Neural progenitor cell (in vitro differentiated cells): Measurements from ENCODE around the gene KIAA0930.

ENCODE experiments used
- EZH2phosphoT487 ChIP-seq: fragments of 200-600 bp; sonication (generic); IDR thresholded peaks from 2 replicates; pipeline ENCODE4 v1.6.1; 2017; ENCODE audit warnings: antibody characterized with exemption
- TF ChIP-seq, protein P1 (sequence below): fragments of 200-600 bp; sonication (generic); IDR thresholded peaks from 2 replicates; pipeline ENCODE4 v1.5.1; 2017; ENCODE audit warnings: antibody characterized with exemption, mild to moderate bottlenecking

DNA sequence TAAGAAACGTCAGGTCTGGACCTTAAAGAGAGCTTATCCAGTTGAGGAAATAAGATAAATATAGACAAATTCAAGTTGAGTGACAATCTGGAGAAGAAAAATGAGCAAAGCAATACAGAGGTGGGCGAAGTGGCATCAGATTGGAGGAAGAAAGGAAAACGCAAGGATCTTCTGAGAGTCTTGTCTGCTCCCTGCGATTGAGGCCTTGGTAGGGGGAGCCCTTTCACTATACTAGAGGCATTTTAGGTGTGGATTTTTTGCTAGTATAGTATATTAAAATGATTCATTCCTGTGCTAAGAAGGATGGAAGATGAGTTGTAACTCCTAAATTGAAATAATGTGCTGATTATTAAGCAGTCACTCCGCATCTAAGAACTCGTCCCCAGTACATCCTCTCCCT is 68.9 kb downstream of the KIAA0930 start:
- TF ChIP-seq, protein P1, sequence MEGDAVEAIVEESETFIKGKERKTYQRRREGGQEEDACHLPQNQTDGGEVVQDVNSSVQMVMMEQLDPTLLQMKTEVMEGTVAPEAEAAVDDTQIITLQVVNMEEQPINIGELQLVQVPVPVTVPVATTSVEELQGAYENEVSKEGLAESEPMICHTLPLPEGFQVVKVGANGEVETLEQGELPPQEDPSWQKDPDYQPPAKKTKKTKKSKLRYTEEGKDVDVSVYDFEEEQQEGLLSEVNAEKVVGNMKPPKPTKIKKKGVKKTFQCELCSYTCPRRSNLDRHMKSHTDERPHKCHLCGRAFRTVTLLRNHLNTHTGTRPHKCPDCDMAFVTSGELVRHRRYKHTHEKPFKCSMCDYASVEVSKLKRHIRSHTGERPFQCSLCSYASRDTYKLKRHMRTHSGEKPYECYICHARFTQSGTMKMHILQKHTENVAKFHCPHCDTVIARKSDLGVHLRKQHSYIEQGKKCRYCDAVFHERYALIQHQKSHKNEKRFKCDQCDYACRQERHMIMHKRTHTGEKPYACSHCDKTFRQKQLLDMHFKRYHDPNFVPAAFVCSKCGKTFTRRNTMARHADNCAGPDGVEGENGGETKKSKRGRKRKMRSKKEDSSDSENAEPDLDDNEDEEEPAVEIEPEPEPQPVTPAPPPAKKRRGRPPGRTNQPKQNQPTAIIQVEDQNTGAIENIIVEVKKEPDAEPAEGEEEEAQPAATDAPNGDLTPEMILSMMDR, result no peak
- TF ChIP-seq EZH2phosphoT487, result no peak
